Measurements from ENCODE around the gene THUMPD1.
A peak's percentile ranks its signal among the peaks of the same experiment; 100 is the strongest.

The THUMPD1 gene

GRCh38 chr16:20768818-20769217 lies 27.2 kb upstream of the THUMPD1 start:
- H3K27ac ChIP-seq, result no peak overlapping the region
- TF ChIP-seq ZFX (IDR thresholded peaks at IDR 0.05; ENCODE audit: borderline replicate concordance) (no peak), CTCF (IDR thresholded peaks at IDR 0.05) (no peak)

GRCh38 chr16:20768121-20768520 lies 26.5 kb upstream of the THUMPD1 start:
- no peak for TF ChIP-seq ZFX (IDR thresholded peaks at IDR 0.05; ENCODE audit: borderline replicate concordance)
- TF ChIP-seq CTCF (IDR thresholded peaks at IDR 0.05), result no peak

GRCh38 chr16:20767577-20767976 lies 26.0 kb upstream of the THUMPD1 start:
- no peak overlapping the region for H3K27ac ChIP-seq
- TF ChIP-seq CTCF (IDR thresholded peaks at IDR 0.05) (no peak), ZFX (IDR thresholded peaks at IDR 0.05; ENCODE audit: borderline replicate concordance) (no peak)

More at GRCh38 chr16:20768121-20768520, 26.5 kb upstream of the THUMPD1 start:
- H3K27ac ChIP-seq, result no peak overlapping the region

GRCh38 chr16:20766294-20766693 lies 24.7 kb upstream of the THUMPD1 start:
- no peak overlapping the region for H3K27ac ChIP-seq
- TF ChIP-seq ZFX (IDR thresholded peaks at IDR 0.05; ENCODE audit: borderline replicate concordance), result no peak

GRCh38 chr16:20765732-20766131 lies 24.1 kb upstream of the THUMPD1 start:
- H3K27ac ChIP-seq, result no peak overlapping the region; the same call in 1 of the 2 replicates
- TF ChIP-seq ZFX (IDR thresholded peaks at IDR 0.05; ENCODE audit: borderline replicate concordance) (no peak), CTCF (IDR thresholded peaks at IDR 0.05) (no peak)

GRCh38 chr16:20764448-20764847 lies 22.8 kb upstream of the THUMPD1 start:
- peak overlapping the region; percentile 94 for H3K27ac ChIP-seq

- peak within 1 kb of the TSS; percentile 94 for H3K27ac ChIP-seq
- TF ChIP-seq ZFX (IDR thresholded peaks at IDR 0.05; ENCODE audit: borderline replicate concordance) (no peak), CTCF (IDR thresholded peaks at IDR 0.05) (no peak)
Observed at GRCh38 chr16:20763461-20764232, 22.0 kb upstream of the THUMPD1 start, which contains the start of gene ACSM3. Gene ACSM3, plus strand, starts transcription at chr16:20764014. Its CDS starts 6,021 bp downstream, at chr16:20770035.

- TF ChIP-seq ZFX (IDR thresholded peaks at IDR 0.05; ENCODE audit: borderline replicate concordance), result no peak
- no peak for TF ChIP-seq CTCF (IDR thresholded peaks at IDR 0.05)
- peak overlapping the region; percentile 94 for H3K27ac ChIP-seq
Observed at GRCh38 chr16:20762404-20763123, 20.9 kb upstream of the THUMPD1 start.
